Measurements from ENCODE around the gene C1QL3. TPM values are rescaled to one million over a fixed set of nuclear protein-coding genes. Genes with fewer than 3 reads are reported as not detected.

Gene C1QL3
- total RNA-seq, 1 donor from 2014 or later: not detected

- intact Hi-C loops (cut with DNase I): no loop called here
- no peak for DNase-seq (ENCODE audit: low spot score)
Measured at GRCh38 chr10:16505161-16505560, 16.5 kb downstream of the C1QL3 start.

GRCh38 chr10:16497911-16498310, 23.8 kb downstream of the C1QL3 start:
- DNase-seq (ENCODE audit: low spot score): no peak
- intact Hi-C loops (cut with DNase I): no loop called here

- intact Hi-C loops (cut with DNase I): no loop called here
- no peak for DNase-seq (ENCODE audit: low spot score)
Measured at GRCh38 chr10:16493884-16494536, 27.7 kb downstream of the C1QL3 start.

GRCh38 chr10:16491933-16492332, 29.7 kb downstream of the C1QL3 start:
- DNase-seq (ENCODE audit: low spot score): no peak
- intact Hi-C loops (cut with DNase I): no loop called here

GRCh38 chr10:16490511-16490910, 31.2 kb downstream of the C1QL3 start:
- intact Hi-C loops (cut with DNase I): no loop called here
- no peak for DNase-seq (ENCODE audit: low spot score)

- intact Hi-C loops (cut with DNase I): no loop called here
- no peak for DNase-seq (ENCODE audit: low spot score)
Measured at GRCh38 chr10:16483241-16483917, 38.3 kb downstream of the C1QL3 start.

GRCh38 chr10:16481052-16481728, 40.5 kb downstream of the C1QL3 start:
- no peak for DNase-seq (ENCODE audit: low spot score)
- intact Hi-C loops (cut with DNase I): no loop called here

- intact Hi-C loops (cut with DNase I): no loop called here
- no peak for DNase-seq (ENCODE audit: low spot score)
Measured at GRCh38 chr10:16478801-16479200, 42.9 kb downstream of the C1QL3 start.

GRCh38 chr10:16477757-16478156, 43.9 kb downstream of the C1QL3 start:
- no peak for DNase-seq (ENCODE audit: low spot score)
- intact Hi-C loops (cut with DNase I): no loop called here

GRCh38 chr10:16472828-16473227, 48.9 kb downstream of the C1QL3 start:
- DNase-seq (ENCODE audit: low spot score): no peak
- intact Hi-C loops (cut with DNase I): no loop called here

GRCh38 chr10:16470747-16471146, 50.9 kb downstream of the C1QL3 start:
- no peak for DNase-seq (ENCODE audit: low spot score)
- intact Hi-C loops (cut with DNase I): no loop called here

- no peak for DNase-seq (ENCODE audit: low spot score)
- intact Hi-C loops (cut with DNase I): no loop called here
Measured at GRCh38 chr10:16466001-16466400, 55.7 kb downstream of the C1QL3 start.

Other genes starting within 250 kb of the C1QL3 start
- gene PTER, start 84.9 kb downstream of the C1QL3 start, total RNA-seq: 6.0 TPM

Measured in cardiac septum (tissue), 1 donor.